HAP-1 (cell line): ENCODE results near the gene PRPSAP2.
"Not testable (repeated sequence)": the region's sequence is repeated elsewhere in the genome, so short reads cannot be mapped to it uniquely, and the experiment has no call there.

Source experiments
- DNase-seq, 2 experiments: peaks; one replicate each; pipeline ENCODE4 v3.0.0-alpha.2; 2016 to 2020; ENCODE audit warnings: low spot score in 2 of 2
- H3K27me3 ChIP-seq: fragments of 250-450 bp; sonication (Bioruptor Pico); 2 replicates; pipeline ENCODE4 v1.5.1; 2020; ENCODE audit warnings: low read depth, mild to moderate bottlenecking, moderate library complexity
- H3K36me3 ChIP-seq: fragments of 250-450 bp; sonication (Bioruptor Pico); replicated peaks from 2 replicates; pipeline ENCODE4 v1.5.1; 2020; ENCODE audit warnings: mild to moderate bottlenecking
- H3K4me1 ChIP-seq: fragments of 250-450 bp; sonication (Bioruptor Pico); 2 replicates; pipeline ENCODE4 v1.5.1; 2020; ENCODE audit warnings: mild to moderate bottlenecking
- H3K4me3 ChIP-seq: fragments of 250-450 bp; sonication (Bioruptor Pico); 2 replicates; pipeline ENCODE4 v1.5.1; 2020; ENCODE audit warnings: mild to moderate bottlenecking, moderate library complexity
- H3K9me3 ChIP-seq: fragments of 250-450 bp; sonication (Bioruptor Pico); 2 replicates; pipeline ENCODE4 v1.5.1; 2020; ENCODE audit warnings: mild to moderate bottlenecking, moderate library complexity
- in situ Hi-C: fragments of 300-500 bp; cut with MboI; formaldehyde crosslinking; loops from 3 replicates; pipeline ENCODE4 v1.14.3; 2020; ENCODE audit warnings: low sequenced_read_pairs, inconsistent platforms, mixed read lengths

The PRPSAP2 gene

GRCh38 chr17:18860161-18860972, 2.4 kb downstream of the PRPSAP2 start:
- Histone ChIP-seq H3K4me3 (no peak overlapping the region), H3K4me1 (peaks cover 23% of the 10 kb centered on the region)

GRCh38 chr17:18862011-18862410, 4.1 kb downstream of the PRPSAP2 start:
- H3K4me1 ChIP-seq: peaks cover 17% of the 10 kb centered on the region
- in situ Hi-C loops: no loop called here

More at GRCh38 chr17:18860161-18860972, 2.4 kb downstream of the PRPSAP2 start:
- no peaks in the 10 kb centered on the region for H3K27me3 ChIP-seq
- H3K9me3 ChIP-seq: no peaks in the 10 kb centered on the region
- in situ Hi-C loops: no loop called here
- no peak for DNase-seq
- H3K36me3 ChIP-seq: no peaks in the 10 kb centered on the region; the same call in 1 of the 2 replicates

GRCh38 chr17:18864996-18865395, 7.1 kb downstream of the PRPSAP2 start:
- peaks cover 14% of the 10 kb centered on the region for H3K36me3 ChIP-seq
- H3K4me3 ChIP-seq, H3K4me1 ChIP-seq, in situ Hi-C loops, H3K9me3 ChIP-seq, H3K27me3 ChIP-seq: not testable (repeated sequence)
- DNase-seq: peak in 1 of 2 experiments; percentile 15

More at GRCh38 chr17:18862011-18862410, 4.1 kb downstream of the PRPSAP2 start:
- Histone ChIP-seq H3K4me3 (no peak overlapping the region), H3K9me3 (no peaks in the 10 kb centered on the region), H3K27me3 (no peaks in the 10 kb centered on the region), H3K36me3 (no peaks in the 10 kb centered on the region; the same call in 1 of the 2 replicates)
- DNase-seq: no peak

GRCh38 chr17:18866866-18867813, 9.2 kb downstream of the PRPSAP2 start:
- Histone ChIP-seq H3K4me1 (peaks cover 6% of the 10 kb centered on the region), H3K27me3 (no peaks in the 10 kb centered on the region), H3K4me3 (no peak overlapping the region), H3K36me3 (peaks cover 19% of the 10 kb centered on the region), H3K9me3 (no peaks in the 10 kb centered on the region)
- DNase-seq: no peak
- in situ Hi-C loops: no loop called here

- peaks cover 66% of the 10 kb centered on the region for H3K36me3 ChIP-seq
- H3K9me3 ChIP-seq: no peaks in the 10 kb centered on the region
- in situ Hi-C loops: no loop called here
- no peaks in the 10 kb centered on the region for H3K27me3 ChIP-seq
- DNase-seq: no peak
- no peak overlapping the region for H3K4me3 ChIP-seq
- no peaks in the 10 kb centered on the region for H3K4me1 ChIP-seq
Measured at GRCh38 chr17:18877104-18877645, 19.2 kb downstream of the PRPSAP2 start.

- Histone ChIP-seq H3K4me3 (no peak overlapping the region), H3K36me3 (peaks cover 45% of the 10 kb centered on the region), H3K9me3 (no peaks in the 10 kb centered on the region), H3K27me3 (no peaks in the 10 kb centered on the region), H3K4me1 (no peaks in the 10 kb centered on the region)
- DNase-seq: no peak
- in situ Hi-C loops: no loop called here
Measured at GRCh38 chr17:18888766-18889290, 30.9 kb downstream of the PRPSAP2 start.

GRCh38 chr17:18889658-18890057, 31.7 kb downstream of the PRPSAP2 start:
- no peak overlapping the region for H3K4me3 ChIP-seq
- H3K36me3 ChIP-seq: peaks cover 37% of the 10 kb centered on the region
- in situ Hi-C loops: no loop called here
- no peaks in the 10 kb centered on the region for H3K9me3 ChIP-seq
- DNase-seq: no peak
- no peaks in the 10 kb centered on the region for H3K27me3 ChIP-seq
- H3K4me1 ChIP-seq: no peaks in the 10 kb centered on the region

GRCh38 chr17:18891541-18891940, 33.6 kb downstream of the PRPSAP2 start:
- Histone ChIP-seq H3K36me3 (peaks cover 36% of the 10 kb centered on the region), H3K9me3 (no peaks in the 10 kb centered on the region), H3K4me3 (no peak overlapping the region), H3K27me3 (no peaks in the 10 kb centered on the region), H3K4me1 (no peaks in the 10 kb centered on the region)
- in situ Hi-C loops: no loop called here
- DNase-seq: no peak

- peaks cover 26% of the 10 kb centered on the region for H3K36me3 ChIP-seq
Measured at GRCh38 chr17:18896146-18896545, 38.2 kb downstream of the PRPSAP2 start.

GRCh38 chr17:18896947-18897346, 39.0 kb downstream of the PRPSAP2 start:
- in situ Hi-C loops: no loop called here
- Histone ChIP-seq H3K4me3 (no peak overlapping the region), H3K9me3 (no peaks in the 10 kb centered on the region)

More at GRCh38 chr17:18896146-18896545, 38.2 kb downstream of the PRPSAP2 start:
- H3K4me3 ChIP-seq: no peak overlapping the region
- in situ Hi-C loops: no loop called here
- peaks cover 14% of the 10 kb centered on the region for H3K4me1 ChIP-seq
- no peak for DNase-seq
- no peaks in the 10 kb centered on the region for H3K9me3 ChIP-seq
- no peaks in the 10 kb centered on the region for H3K27me3 ChIP-seq

GRCh38 chr17:18904482-18904881, 46.6 kb downstream of the PRPSAP2 start:
- in situ Hi-C loops: no loop called here
- H3K4me3 ChIP-seq: no peak overlapping the region
- DNase-seq: peak; percentile 41 to 72
- H3K27me3 ChIP-seq: no peaks in the 10 kb centered on the region
- peaks cover 12% of the 10 kb centered on the region for H3K36me3 ChIP-seq
- no peaks in the 10 kb centered on the region for H3K9me3 ChIP-seq
- peaks cover 26% of the 10 kb centered on the region for H3K4me1 ChIP-seq

More at GRCh38 chr17:18896947-18897346, 39.0 kb downstream of the PRPSAP2 start:
- H3K4me1 ChIP-seq: peaks cover 14% of the 10 kb centered on the region
- no peak for DNase-seq
- H3K36me3 ChIP-seq: peaks cover 19% of the 10 kb centered on the region
- no peaks in the 10 kb centered on the region for H3K27me3 ChIP-seq

- H3K36me3 ChIP-seq: peaks cover 15% of the 10 kb centered on the region
- in situ Hi-C loops: no loop called here
Measured at GRCh38 chr17:18905226-18905625, 47.3 kb downstream of the PRPSAP2 start.

GRCh38 chr17:18910326-18910725, 52.4 kb downstream of the PRPSAP2 start:
- Histone ChIP-seq H3K9me3 (no peaks in the 10 kb centered on the region), H3K27me3 (no peaks in the 10 kb centered on the region), H3K36me3 (peaks cover 24% of the 10 kb centered on the region), H3K4me1 (no peaks in the 10 kb centered on the region), H3K4me3 (no peak overlapping the region)
- in situ Hi-C loops: no loop called here
- no peak for DNase-seq

More at GRCh38 chr17:18905226-18905625, 47.3 kb downstream of the PRPSAP2 start:
- no peaks in the 10 kb centered on the region for H3K27me3 ChIP-seq
- H3K4me3 ChIP-seq: no peak overlapping the region
- H3K9me3 ChIP-seq: no peaks in the 10 kb centered on the region
- no peak for DNase-seq
- H3K4me1 ChIP-seq: peaks cover 20% of the 10 kb centered on the region
